HepG2 (cell line): Measurements from ENCODE around the gene RPS8. TPM values are rescaled to one million over a fixed set of nuclear protein-coding genes. Genes with fewer than 3 reads are reported as not detected.

Experiments used
- CBFB ChIP-seq: sonication (generic); formaldehyde crosslinking; IDR thresholded peaks from 2 replicates; pipeline ENCODE4 v1.4.0; 2020; ENCODE audit warnings: missing genetic modification reagents
- CHCHD3 ChIP-seq: sonication (generic); formaldehyde crosslinking; IDR thresholded peaks from 2 replicates; pipeline ENCODE4 v1.8.0; 2022; ENCODE audit warnings: mild to moderate bottlenecking, missing genetic modification reagents, moderate library complexity
- ESRRA ChIP-seq: sonication (generic); formaldehyde crosslinking; IDR thresholded peaks from 2 replicates; pipeline ENCODE4 v1.5.1; 2020; ENCODE audit warnings: mild to moderate bottlenecking, low read depth, missing genetic modification reagents
- FOXA3 ChIP-seq: IDR thresholded peaks from 2 replicates; pipeline ENCODE4 v1.6.1; 2016; ENCODE audit warnings: missing genetic modification reagents, missing compliant biosample characterization
- HDAC1 ChIP-seq: sonication (generic); formaldehyde crosslinking; IDR thresholded peaks from 2 replicates; pipeline ENCODE4 v1.5.1; 2020; ENCODE audit warnings: mild to moderate bottlenecking, missing genetic modification reagents
- JUND ChIP-seq: sonication (generic); formaldehyde crosslinking; IDR thresholded peaks from 2 replicates; pipeline ENCODE4 v1.8.0; 2022; ENCODE audit warnings: mild to moderate bottlenecking, missing genetic modification reagents
- MYNN ChIP-seq: sonication (generic); formaldehyde crosslinking; IDR thresholded peaks from 2 replicates; pipeline ENCODE4 v1.4.0; 2020; ENCODE audit warnings: mild to moderate bottlenecking, low read depth, missing genetic modification reagents
- NBN ChIP-seq: fragments of 450-650 bp; conservative IDR thresholded peaks from 2 replicates; pipeline ENCODE4 v1.6.1; 2017
- NCOA1 ChIP-seq: sonication (generic); formaldehyde crosslinking; IDR thresholded peaks from 2 replicates; pipeline ENCODE4 v1.9.0; 2021; ENCODE audit warnings: missing genetic modification reagents
- PHF21A ChIP-seq: sonication (generic); formaldehyde crosslinking; IDR thresholded peaks from 2 replicates; pipeline ENCODE4 v1.5.0; 2020; ENCODE audit warnings: mild to moderate bottlenecking, missing genetic modification reagents
- PHF5A ChIP-seq: IDR thresholded peaks from one replicate; pipeline ENCODE4 v1.6.1; 2018; ENCODE audit warnings: low read depth, missing genetic modification reagents; ENCODE audit not compliant: unreplicated experiment
- SALL1 ChIP-seq: sonication (generic); formaldehyde crosslinking; IDR thresholded peaks from 2 replicates; pipeline ENCODE4 v1.8.0; 2022; ENCODE audit warnings: mild to moderate bottlenecking, missing genetic modification reagents
- SRSF1 ChIP-seq: fragments of 200-400 bp; formaldehyde crosslinking; optimal IDR thresholded peaks from 2 replicates; pipeline ENCODE3; 2017; ENCODE audit warnings: mild to moderate bottlenecking, low read depth, low read length, moderate library complexity
- TBP ChIP-seq: sonication (generic); formaldehyde crosslinking; IDR thresholded peaks from 2 replicates; pipeline ENCODE4 v1.5.0; 2020; ENCODE audit warnings: missing genetic modification reagents
- THYN1 ChIP-seq: sonication (generic); formaldehyde crosslinking; IDR thresholded peaks from 2 replicates; pipeline ENCODE4 v1.8.1; 2023; ENCODE audit warnings: low read depth, mild to moderate bottlenecking, moderate library complexity, missing genetic modification reagents, borderline replicate concordance
- YY1 ChIP-seq: IDR thresholded peaks from 2 replicates; pipeline ENCODE4 v1.6.1; 2011; ENCODE audit warnings: low read length, low read depth, moderate library complexity, mild to moderate bottlenecking; ENCODE audit not compliant: insufficient read depth, insufficient replicate concordance
- ZNF282 ChIP-seq: fragments of 450-650 bp; IDR thresholded peaks from 2 replicates; pipeline ENCODE4 v1.6.1; 2018; ENCODE audit not compliant: partially characterized antibody
- ZNF333 ChIP-seq: sonication (generic); formaldehyde crosslinking; IDR thresholded peaks from 2 replicates; pipeline ENCODE4 v1.4.0; 2020; ENCODE audit warnings: mild to moderate bottlenecking, missing genetic modification reagents, borderline replicate concordance
- ZNF383 ChIP-seq: sonication (generic); formaldehyde crosslinking; IDR thresholded peaks from 2 replicates; pipeline ENCODE4 v1.4.0; 2020; ENCODE audit warnings: missing genetic modification reagents, mild to moderate bottlenecking, borderline replicate concordance
- ZNF546 ChIP-seq: sonication (generic); formaldehyde crosslinking; conservative IDR thresholded peaks from 2 replicates; pipeline ENCODE4 v1.8.1; 2023; ENCODE audit warnings: mild to moderate bottlenecking, missing genetic modification reagents
- ZNF562 ChIP-seq: sonication (generic); formaldehyde crosslinking; IDR thresholded peaks from 2 replicates; pipeline ENCODE4 v1.8.0; 2022; ENCODE audit warnings: missing genetic modification reagents, borderline replicate concordance
- ZNF672 ChIP-seq: sonication (generic); formaldehyde crosslinking; IDR thresholded peaks from 2 replicates; pipeline ENCODE4 v1.8.1; 2022; ENCODE audit warnings: missing genetic modification reagents
- ZNF891 ChIP-seq: sonication (generic); formaldehyde crosslinking; IDR thresholded peaks from 2 replicates; pipeline ENCODE4 v1.5.0; 2020; ENCODE audit warnings: mild to moderate bottlenecking, missing genetic modification reagents
- ZSCAN22 ChIP-seq: sonication (generic); formaldehyde crosslinking; IDR thresholded peaks from 2 replicates; pipeline ENCODE4 v1.4.0; 2020; ENCODE audit warnings: mild to moderate bottlenecking, missing genetic modification reagents
- polyA plus RNA-seq, 8 experiments: library from polyadenylated mRNA; depleted of rRNA in 3 of 8; stranded (reverse) in 7 of 8; unstranded in 1 of 8; fragments of >200 nt; fragmentation: Illumina TruSeq in 4 of 8; extraction: Trizol in 4 of 8; gene quantifications; 2 replicates each; pipeline versions ENCODE4 v1.2.1 to v1.2.3, GENCODE V29; 2011 to 2016; ENCODE audit warnings: low read depth in 4 of 8, missing spikeins in 1 of 8, mixed read lengths in 1 of 8; ENCODE audit not compliant: insufficient read depth in 1 of 8
- total RNA-seq, 5 experiments: library from RNA; depleted of rRNA; stranded (reverse); fragments of >200 nt; fragmentation: Illumina TruSeq; extraction: Trizol; gene quantifications; 2 replicates each; pipeline ENCODE4 v1.2.3, GENCODE V29; 2016; ENCODE audit warnings: low read depth in 1 of 5
- TF ChIP-seq, protein P1 (sequence below): sonication (generic); formaldehyde crosslinking; conservative IDR thresholded peaks from 2 replicates; pipeline ENCODE4 v1.4.0; 2020; ENCODE audit warnings: missing genetic modification reagents
- TF ChIP-seq, protein P2 (sequence below), 2 experiments: fragments of 450-650 bp in 1 of 2; sonication (generic) in 1 of 2; formaldehyde crosslinking; IDR thresholded peaks; 2 replicates each; pipeline versions ENCODE4 v1.5.0 to v1.8.0; 2020 to 2022; ENCODE audit warnings: mild to moderate bottlenecking in 1 of 2, missing genetic modification reagents in 1 of 2

The RPS8 gene
- total and polyA plus RNA-seq, 2 of the 13 experiments (the other 11 are each of a cell fraction or from before 2014, with no cell fraction given), result 2,628 to 2,822 TPM

DNA sequence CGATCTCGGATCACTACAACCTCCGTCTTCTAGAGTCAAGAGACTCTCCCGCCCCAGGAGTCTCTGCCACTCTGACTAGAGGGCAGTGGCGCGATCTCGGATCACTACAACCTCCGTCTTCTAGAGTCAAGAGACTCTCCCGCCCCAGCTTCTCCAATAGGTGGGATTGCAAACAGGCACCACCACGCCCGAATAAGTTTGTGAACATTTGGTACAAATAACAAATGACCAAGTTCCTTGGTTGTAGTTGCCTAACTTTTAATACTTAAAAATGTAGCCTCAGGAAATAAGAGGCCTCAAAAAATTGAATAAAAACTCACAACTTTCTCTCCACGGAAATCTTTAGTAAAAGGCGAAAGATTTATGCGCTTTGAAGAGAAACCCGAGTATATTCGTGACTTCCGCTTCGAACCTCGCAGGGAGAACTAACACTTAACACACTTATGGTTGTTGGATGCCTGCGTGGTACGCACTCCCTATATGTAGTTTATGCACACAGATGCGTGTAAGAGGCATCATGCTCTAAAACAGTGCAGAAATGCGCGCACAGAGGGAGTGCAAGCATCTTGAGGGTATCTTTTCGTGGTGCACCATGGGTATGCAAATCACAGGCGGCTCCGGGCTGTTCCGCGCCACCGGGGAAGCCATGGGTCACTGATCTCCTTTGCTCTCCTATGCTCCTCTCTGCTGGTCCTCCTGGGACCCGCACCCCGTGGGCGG is 44.4 kb downstream of the RPS8 start (continued):
- TF ChIP-seq SRSF1 (no peak), HDAC1 (CRISPR knock-in tag) (no peak), ZNF546 (CRISPR knock-in tag) (no peak), ZNF891 (CRISPR knock-in tag) (peak; percentile 11; the same call in 1 of the 2 replicates), MYNN (CRISPR knock-in tag) (no peak), ZNF672 (CRISPR knock-in tag) (0 out of 2 replicates have a peak, but pooled peaks have one; percentile 24), SALL1 (CRISPR knock-in tag) (peak; percentile 62; the same call in 1 of the 2 replicates), NBN (no peak), ZNF383 (CRISPR knock-in tag) (peak; percentile 92; the same call in 1 of the 2 replicates), ZNF333 (CRISPR knock-in tag) (0 out of 2 replicates have a peak, but pooled peaks have one; percentile 46), PHF21A (CRISPR knock-in tag) (peak; percentile 93), YY1 (peak; percentile 61), CBFB (CRISPR knock-in tag) (no peak), ZNF282 (no peak), ZSCAN22 (CRISPR knock-in tag) (0 out of 2 replicates have a peak, but pooled peaks have one; percentile 42), THYN1 (CRISPR knock-in tag) (no peak), ZNF562 (CRISPR knock-in tag) (peak; percentile 89), NCOA1 (CRISPR knock-in tag) (no peak), JUND (peak; percentile 73; the same call in 1 of the 2 replicates), CHCHD3 (CRISPR knock-in tag) (no peak), ESRRA (peak; percentile 70; the same call in 1 of the 2 replicates), FOXA3 (CRISPR knock-in tag) (no peak; the same call in none of the 2 replicates), PHF5A (CRISPR knock-in tag) (peak; percentile 98), TBP (CRISPR knock-in tag) (no peak)
- TF ChIP-seq, protein P1, sequence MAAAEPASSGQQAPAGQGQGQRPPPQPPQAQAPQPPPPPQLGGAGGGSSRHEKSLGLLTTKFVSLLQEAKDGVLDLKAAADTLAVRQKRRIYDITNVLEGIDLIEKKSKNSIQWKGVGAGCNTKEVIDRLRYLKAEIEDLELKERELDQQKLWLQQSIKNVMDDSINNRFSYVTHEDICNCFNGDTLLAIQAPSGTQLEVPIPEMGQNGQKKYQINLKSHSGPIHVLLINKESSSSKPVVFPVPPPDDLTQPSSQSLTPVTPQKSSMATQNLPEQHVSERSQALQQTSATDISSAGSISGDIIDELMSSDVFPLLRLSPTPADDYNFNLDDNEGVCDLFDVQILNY (CRISPR knock-in tag), result no peak
- TF ChIP-seq, protein P2, sequence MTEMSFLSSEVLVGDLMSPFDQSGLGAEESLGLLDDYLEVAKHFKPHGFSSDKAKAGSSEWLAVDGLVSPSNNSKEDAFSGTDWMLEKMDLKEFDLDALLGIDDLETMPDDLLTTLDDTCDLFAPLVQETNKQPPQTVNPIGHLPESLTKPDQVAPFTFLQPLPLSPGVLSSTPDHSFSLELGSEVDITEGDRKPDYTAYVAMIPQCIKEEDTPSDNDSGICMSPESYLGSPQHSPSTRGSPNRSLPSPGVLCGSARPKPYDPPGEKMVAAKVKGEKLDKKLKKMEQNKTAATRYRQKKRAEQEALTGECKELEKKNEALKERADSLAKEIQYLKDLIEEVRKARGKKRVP (CRISPR knock-in tag; IDR thresholded peaks at IDR 0.05), result peak; percentile 68 to 76; a peak in 2 of 4 replicates
